Measurements from ENCODE around the gene AVPR2.

The AVPR2 gene

GRCh38 chrX:153954558-153955227 lies 50.2 kb downstream of the AVPR2 start:
- no peak for DNase-seq
- no peak for TF ChIP-seq GATA1 (IDR thresholded peaks at IDR 0.05; ENCODE audit: low read depth, low read length)
- no peak for TF ChIP-seq POLR2A (IDR thresholded peaks at IDR 0.05; ENCODE audit: low read length)

- no peak for TF ChIP-seq GATA1 (IDR thresholded peaks at IDR 0.05; ENCODE audit: low read depth, low read length)
- no peak for TF ChIP-seq POLR2A (IDR thresholded peaks at IDR 0.05; ENCODE audit: low read length)
- DNase-seq, result no peak
Observed at GRCh38 chrX:153955228-153955732, 50.8 kb downstream of the AVPR2 start.

DNA sequence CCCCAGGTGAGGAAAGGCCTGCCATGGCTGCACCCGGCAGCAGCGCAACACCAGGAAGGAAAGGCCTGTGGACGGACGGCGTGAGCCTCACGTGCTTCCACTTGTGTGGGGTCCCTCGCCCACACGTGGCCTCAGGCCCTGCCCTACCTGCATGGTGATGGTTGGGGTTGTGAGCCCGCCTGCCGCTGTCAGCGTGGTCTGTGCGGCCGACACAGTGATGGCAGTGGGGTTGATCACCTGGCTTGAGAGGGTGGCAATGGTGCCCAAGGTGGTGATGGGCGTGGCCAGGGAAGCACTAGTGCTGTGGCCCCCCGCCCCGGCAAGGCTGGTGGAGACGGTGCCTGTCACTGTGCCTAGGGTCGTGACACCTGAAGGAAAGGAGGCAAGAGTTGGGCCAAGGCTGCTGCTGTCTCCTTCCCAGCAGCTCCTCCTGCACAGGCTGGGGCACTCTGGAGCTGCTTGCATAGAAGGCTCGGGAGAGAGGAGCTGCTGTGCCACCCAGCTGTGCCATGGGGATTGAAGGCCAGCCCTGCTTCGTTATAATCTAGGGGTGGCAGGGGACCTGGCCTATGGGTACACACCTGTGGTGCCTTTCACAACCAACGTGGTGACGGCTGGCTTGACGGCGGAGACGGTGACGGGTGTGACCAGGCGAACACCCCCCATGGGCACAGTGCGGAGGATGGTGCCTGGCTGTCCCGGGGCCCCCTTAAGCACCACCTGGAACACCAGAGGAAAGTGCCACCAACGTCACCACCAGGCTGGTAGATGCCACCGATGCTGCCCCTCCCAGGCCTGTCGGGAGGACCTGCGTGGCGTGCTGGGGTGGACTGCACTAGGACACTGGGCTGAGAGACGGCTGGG lies 51.8 kb downstream of the AVPR2 start:
- TF ChIP-seq POLR2A (IDR thresholded peaks at IDR 0.05; ENCODE audit: low read length), result no peak
- no peak for TF ChIP-seq GATA1 (IDR thresholded peaks at IDR 0.05; ENCODE audit: low read depth, low read length)
- DNase-seq, result no peak
